Measurements from ENCODE around the gene SLC35A4.

The SLC35A4 gene

DNA sequence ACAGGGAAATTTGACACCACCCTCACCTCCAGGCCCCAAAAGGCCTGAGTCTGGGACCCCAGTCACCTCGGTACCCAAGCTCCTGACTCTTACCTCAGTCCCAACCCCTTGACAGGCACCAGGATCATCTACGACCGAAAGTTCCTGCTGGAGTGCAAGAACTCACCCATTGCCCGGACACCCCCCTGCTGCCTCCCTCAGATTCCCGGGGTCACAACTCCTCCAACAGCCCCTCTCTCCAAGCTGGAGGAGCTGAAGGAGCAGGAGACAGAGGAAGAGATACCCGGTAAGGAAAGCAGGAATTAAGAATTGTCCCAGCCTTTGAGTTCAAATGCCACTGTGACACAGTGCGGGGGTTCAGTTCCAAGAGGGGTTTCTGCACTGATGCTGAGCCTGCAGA is 15.8 kb upstream of the SLC35A4 start:
- Histone ChIP-seq H3K4me2 (ENCODE audit: low read length) (no peak overlapping the region), H3K27ac (ENCODE audit: low read depth, low read length, poor library complexity, severe bottlenecking) (peak overlapping the region; percentile 71), H3K36me3 (ENCODE audit: insufficient read depth, low read length) (peaks cover 58% of the 10 kb centered on the region), H3K79me2 (ENCODE audit: insufficient read depth, low read length) (no peaks in the 10 kb centered on the region), H3K9me3 (ENCODE audit: low read length) (no peaks in the 10 kb centered on the region), H3K4me1 (ENCODE audit: insufficient read depth, low read length, severe bottlenecking) (peaks cover 28% of the 10 kb centered on the region), H3K27me3 (ENCODE audit: insufficient read depth, low read length) (no peaks in the 10 kb centered on the region), H4K20me1 (ENCODE audit: insufficient read depth, low read length) (no peaks in the 10 kb centered on the region), H3F3A (ENCODE audit: insufficient read depth, low read length) (no peaks in the 10 kb centered on the region), H3K4me3 (ENCODE audit: low read depth, low read length, poor library complexity, severe bottlenecking) (no peak overlapping the region), H3K9ac (ENCODE audit: low read length) (no peak overlapping the region; the same call in 1 of the 2 replicates), H2AFZ (ENCODE audit: low read length) (no peak overlapping the region), H3K9me2 (ENCODE audit: low read depth, low read length) (no peaks in the 10 kb centered on the region)
- TF ChIP-seq, protein P1, sequence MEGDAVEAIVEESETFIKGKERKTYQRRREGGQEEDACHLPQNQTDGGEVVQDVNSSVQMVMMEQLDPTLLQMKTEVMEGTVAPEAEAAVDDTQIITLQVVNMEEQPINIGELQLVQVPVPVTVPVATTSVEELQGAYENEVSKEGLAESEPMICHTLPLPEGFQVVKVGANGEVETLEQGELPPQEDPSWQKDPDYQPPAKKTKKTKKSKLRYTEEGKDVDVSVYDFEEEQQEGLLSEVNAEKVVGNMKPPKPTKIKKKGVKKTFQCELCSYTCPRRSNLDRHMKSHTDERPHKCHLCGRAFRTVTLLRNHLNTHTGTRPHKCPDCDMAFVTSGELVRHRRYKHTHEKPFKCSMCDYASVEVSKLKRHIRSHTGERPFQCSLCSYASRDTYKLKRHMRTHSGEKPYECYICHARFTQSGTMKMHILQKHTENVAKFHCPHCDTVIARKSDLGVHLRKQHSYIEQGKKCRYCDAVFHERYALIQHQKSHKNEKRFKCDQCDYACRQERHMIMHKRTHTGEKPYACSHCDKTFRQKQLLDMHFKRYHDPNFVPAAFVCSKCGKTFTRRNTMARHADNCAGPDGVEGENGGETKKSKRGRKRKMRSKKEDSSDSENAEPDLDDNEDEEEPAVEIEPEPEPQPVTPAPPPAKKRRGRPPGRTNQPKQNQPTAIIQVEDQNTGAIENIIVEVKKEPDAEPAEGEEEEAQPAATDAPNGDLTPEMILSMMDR (IDR thresholded peaks at IDR 0.05; ENCODE audit: low read length): no peak
- TF ChIP-seq EZH2 (IDR thresholded peaks at IDR 0.05; ENCODE audit: borderline replicate concordance, low read length): no peak

GRCh38 chr5:140549237-140550144 is 15.1 kb upstream of the SLC35A4 start:
- H2AFZ ChIP-seq (ENCODE audit: low read length): no peak overlapping the region
- TF ChIP-seq, protein P1 (IDR thresholded peaks at IDR 0.05; ENCODE audit: low read length): no peak
- TF ChIP-seq EZH2 (IDR thresholded peaks at IDR 0.05; ENCODE audit: borderline replicate concordance, low read length): no peak
- no peak overlapping the region for H3K4me2 ChIP-seq (ENCODE audit: low read length)
- no peaks in the 10 kb centered on the region for H3K9me2 ChIP-seq (ENCODE audit: low read depth, low read length)
- no peaks in the 10 kb centered on the region for H4K20me1 ChIP-seq (ENCODE audit: insufficient read depth, low read length)
- H3F3A ChIP-seq (ENCODE audit: insufficient read depth, low read length): no peaks in the 10 kb centered on the region
- H3K36me3 ChIP-seq (ENCODE audit: insufficient read depth, low read length): peaks cover 62% of the 10 kb centered on the region
- H3K79me2 ChIP-seq (ENCODE audit: insufficient read depth, low read length): no peaks in the 10 kb centered on the region
- H3K9me3 ChIP-seq (ENCODE audit: low read length): no peaks in the 10 kb centered on the region
- H3K4me3 ChIP-seq (ENCODE audit: low read depth, low read length, poor library complexity, severe bottlenecking): no peak overlapping the region
- H3K27me3 ChIP-seq (ENCODE audit: insufficient read depth, low read length): no peaks in the 10 kb centered on the region
- H3K27ac ChIP-seq (ENCODE audit: low read depth, low read length, poor library complexity, severe bottlenecking): no peak overlapping the region
- H3K4me1 ChIP-seq (ENCODE audit: insufficient read depth, low read length, severe bottlenecking): peaks cover 35% of the 10 kb centered on the region
- H3K9ac ChIP-seq (ENCODE audit: low read length): no peak overlapping the region

GRCh38 chr5:140550147-140551079 is 14.2 kb upstream of the SLC35A4 start:
- TF ChIP-seq, protein P1 (IDR thresholded peaks at IDR 0.05; ENCODE audit: low read length): no peak
- TF ChIP-seq EZH2 (IDR thresholded peaks at IDR 0.05; ENCODE audit: borderline replicate concordance, low read length): no peak
- Histone ChIP-seq H2AFZ (ENCODE audit: low read length) (no peak overlapping the region), H3K4me2 (ENCODE audit: low read length) (no peak overlapping the region), H3K9me3 (ENCODE audit: low read length) (no peaks in the 10 kb centered on the region), H3K9ac (ENCODE audit: low read length) (no peak overlapping the region), H3K79me2 (ENCODE audit: insufficient read depth, low read length) (0 out of 2 replicates have a peak, but pooled peaks cover 3% of the 10 kb centered on the region), H3F3A (ENCODE audit: insufficient read depth, low read length) (no peaks in the 10 kb centered on the region), H3K4me3 (ENCODE audit: low read depth, low read length, poor library complexity, severe bottlenecking) (no peak overlapping the region), H3K4me1 (ENCODE audit: insufficient read depth, low read length, severe bottlenecking) (peaks cover 41% of the 10 kb centered on the region), H4K20me1 (ENCODE audit: insufficient read depth, low read length) (no peaks in the 10 kb centered on the region), H3K27ac (ENCODE audit: low read depth, low read length, poor library complexity, severe bottlenecking) (no peak overlapping the region), H3K36me3 (ENCODE audit: insufficient read depth, low read length) (peaks cover 56% of the 10 kb centered on the region), H3K27me3 (ENCODE audit: insufficient read depth, low read length) (no peaks in the 10 kb centered on the region), H3K9me2 (ENCODE audit: low read depth, low read length) (no peaks in the 10 kb centered on the region)
